ENCODE measurements around the gene TBCK. TPM values are rescaled to one million over a fixed set of nuclear protein-coding genes. Genes with fewer than 3 reads are reported as not detected.

TBCK gene
- polyA plus RNA-seq, 1 of the 3 experiments (the other 2 are of a cell fraction): 14.6 TPM

DNA sequence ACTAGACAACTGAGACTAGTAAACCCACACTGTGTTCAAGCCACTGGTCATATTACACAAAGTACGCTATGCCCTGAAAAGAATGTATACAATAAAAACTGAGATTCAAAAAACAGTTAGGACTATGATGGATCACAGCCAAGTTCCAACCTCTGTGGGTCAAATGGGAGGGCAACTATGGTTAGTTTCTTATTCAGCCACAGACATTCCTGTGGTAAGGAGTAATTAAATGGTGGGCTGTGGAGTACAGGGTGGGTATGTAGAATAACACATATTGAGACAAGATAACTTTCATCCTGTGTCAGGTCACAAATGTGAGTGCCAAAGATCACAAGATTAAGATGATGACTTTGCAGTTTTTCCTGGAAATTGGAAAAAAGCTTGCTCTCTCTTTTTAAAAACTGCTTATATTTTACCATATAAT, 253.5 kb downstream of the TBCK start (continued):
- TF ChIP-seq, protein P1, sequence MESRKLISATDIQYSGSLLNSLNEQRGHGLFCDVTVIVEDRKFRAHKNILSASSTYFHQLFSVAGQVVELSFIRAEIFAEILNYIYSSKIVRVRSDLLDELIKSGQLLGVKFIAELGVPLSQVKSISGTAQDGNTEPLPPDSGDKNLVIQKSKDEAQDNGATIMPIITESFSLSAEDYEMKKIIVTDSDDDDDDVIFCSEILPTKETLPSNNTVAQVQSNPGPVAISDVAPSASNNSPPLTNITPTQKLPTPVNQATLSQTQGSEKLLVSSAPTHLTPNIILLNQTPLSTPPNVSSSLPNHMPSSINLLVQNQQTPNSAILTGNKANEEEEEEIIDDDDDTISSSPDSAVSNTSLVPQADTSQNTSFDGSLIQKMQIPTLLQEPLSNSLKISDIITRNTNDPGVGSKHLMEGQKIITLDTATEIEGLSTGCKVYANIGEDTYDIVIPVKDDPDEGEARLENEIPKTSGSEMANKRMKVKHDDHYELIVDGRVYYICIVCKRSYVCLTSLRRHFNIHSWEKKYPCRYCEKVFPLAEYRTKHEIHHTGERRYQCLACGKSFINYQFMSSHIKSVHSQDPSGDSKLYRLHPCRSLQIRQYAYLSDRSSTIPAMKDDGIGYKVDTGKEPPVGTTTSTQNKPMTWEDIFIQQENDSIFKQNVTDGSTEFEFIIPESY (IDR thresholded peaks at IDR 0.05; ENCODE audit: borderline replicate concordance, low read depth): peak; percentile 72; the same call in 1 of the 2 replicates
- TF ChIP-seq EP300 (IDR thresholded peaks at IDR 0.05; ENCODE audit: borderline replicate concordance in 1 of 2, low read depth in 1 of 2, low read length in 1 of 2): peak in 1 of 2 experiments; percentile 51; a peak in 1 of 4 replicates
- no peak for TF ChIP-seq USF1 (IDR thresholded peaks at IDR 0.05; ENCODE audit: borderline replicate concordance, low read depth)
- TF ChIP-seq TCF12 (IDR thresholded peaks at IDR 0.05): peak; percentile 85

- no peak for DNase-seq
- H3K4me2 ChIP-seq: no peak overlapping the region
- CTCF ChIA-PET: interaction anchor here (0.9 kb wide), 1 partner anchor 23 kb away, joined by 3 read pairs; no protein-coding TSS in a partner anchor
- H2AFZ ChIP-seq (ENCODE audit: low read depth): no peak overlapping the region
- no peaks in the 10 kb centered on the region for H3K27me3 ChIP-seq (ENCODE audit: insufficient read depth)
- peaks cover 17% of the 10 kb centered on the region for H3F3A ChIP-seq (replicated peaks; ENCODE audit: insufficient read depth)
- H3K9me3 ChIP-seq: no peaks in the 10 kb centered on the region
- no peak for TF ChIP-seq EZH2phosphoT487 (IDR thresholded peaks at IDR 0.05; ENCODE audit: borderline replicate concordance, low read depth)
- TF ChIP-seq, protein P2, sequence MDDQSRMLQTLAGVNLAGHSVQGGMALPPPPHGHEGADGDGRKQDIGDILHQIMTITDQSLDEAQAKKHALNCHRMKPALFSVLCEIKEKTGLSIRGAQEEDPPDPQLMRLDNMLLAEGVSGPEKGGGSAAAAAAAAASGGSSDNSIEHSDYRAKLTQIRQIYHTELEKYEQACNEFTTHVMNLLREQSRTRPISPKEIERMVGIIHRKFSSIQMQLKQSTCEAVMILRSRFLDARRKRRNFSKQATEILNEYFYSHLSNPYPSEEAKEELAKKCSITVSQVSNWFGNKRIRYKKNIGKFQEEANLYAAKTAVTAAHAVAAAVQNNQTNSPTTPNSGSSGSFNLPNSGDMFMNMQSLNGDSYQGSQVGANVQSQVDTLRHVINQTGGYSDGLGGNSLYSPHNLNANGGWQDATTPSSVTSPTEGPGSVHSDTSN (IDR thresholded peaks at IDR 0.05): 0 out of 2 replicates have a peak, but pooled peaks have one; percentile 10
- TF ChIP-seq EP300 (IDR thresholded peaks at IDR 0.05; ENCODE audit: borderline replicate concordance in 1 of 2, low read depth in 1 of 2, low read length in 1 of 2): no peak
- TF ChIP-seq NFIC (IDR thresholded peaks at IDR 0.05; ENCODE audit: borderline replicate concordance): peak; percentile 62
- H3K27ac ChIP-seq (ENCODE audit: low read depth in 2 of 2, low read length in 1 of 2): no peak overlapping the region
- no peaks in the 10 kb centered on the region for H3K9me2 ChIP-seq
- no peaks in the 10 kb centered on the region for H3K36me3 ChIP-seq (replicated peaks in 1 of 2; ENCODE audit: control insufficient read depth in 1 of 2, insufficient read depth in 2 of 2, low read length in 1 of 2)
- no peaks in the 10 kb centered on the region for H3K79me2 ChIP-seq (ENCODE audit: insufficient read depth)
- no peak overlapping the region for H3K9ac ChIP-seq
- POLR2A ChIA-PET: no interaction called here
- H3K4me3 ChIP-seq (ENCODE audit: low read depth in 2 of 2, low read length in 1 of 2): no peak overlapping the region
- H4K20me1 ChIP-seq (ENCODE audit: insufficient read depth): 0 out of 2 replicates have a peak, but pooled peaks cover 4% of the 10 kb centered on the region
- H3K4me1 ChIP-seq (ENCODE audit: control insufficient read depth in 1 of 2, insufficient read depth in 2 of 2, low read depth in 1 of 2, low read length in 1 of 2): peaks cover 0 to 13% of the 10 kb centered on the region in 2 experiments; a peak in 2 of 4 replicates
Observed at GRCh38 chr4:106058921-106059320, 257.1 kb downstream of the TBCK start.

DNA sequence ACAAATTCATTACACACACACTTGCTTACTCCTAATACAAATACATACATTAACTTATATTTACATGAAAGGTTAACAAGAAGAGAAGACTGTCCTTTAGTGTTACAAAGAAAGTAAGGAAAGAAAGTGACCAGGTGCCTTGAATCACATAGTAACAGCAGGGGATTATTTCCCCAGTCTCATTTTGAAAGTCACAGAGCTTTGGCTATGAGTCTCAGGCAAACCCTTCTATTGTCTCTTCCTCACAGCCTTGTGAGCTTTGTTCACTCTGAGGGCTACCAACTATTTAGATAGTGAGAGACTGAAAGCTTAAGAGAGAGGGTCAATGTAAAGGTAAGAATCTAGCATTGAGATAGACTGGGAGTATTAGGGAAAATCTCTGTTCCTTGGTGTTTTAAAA, 259.1 kb downstream of the TBCK start:
- Histone ChIP-seq H3F3A (replicated peaks; ENCODE audit: insufficient read depth) (no peaks in the 10 kb centered on the region), H3K27me3 (ENCODE audit: insufficient read depth) (no peaks in the 10 kb centered on the region), H3K9me2 (no peaks in the 10 kb centered on the region), H4K20me1 (ENCODE audit: insufficient read depth) (no peaks in the 10 kb centered on the region), H3K36me3 (replicated peaks in 1 of 2; ENCODE audit: control insufficient read depth in 1 of 2, insufficient read depth in 2 of 2, low read length in 1 of 2) (no peaks in the 10 kb centered on the region), H3K9me3 (no peaks in the 10 kb centered on the region), H2AFZ (ENCODE audit: low read depth) (no peak overlapping the region), H3K27ac (ENCODE audit: low read depth in 2 of 2, low read length in 1 of 2) (no peak overlapping the region), H3K9ac (no peak overlapping the region), H3K4me3 (ENCODE audit: low read depth in 2 of 2, low read length in 1 of 2) (no peak overlapping the region), H3K4me2 (no peak overlapping the region), H3K79me2 (ENCODE audit: insufficient read depth) (no peaks in the 10 kb centered on the region), H3K4me1 (ENCODE audit: control insufficient read depth in 1 of 2, insufficient read depth in 2 of 2, low read depth in 1 of 2, low read length in 1 of 2) (no peaks in the 10 kb centered on the region; a peak in 1 of 4 replicates)
- ChIA-PET CTCF (interaction anchor here (1.0 kb wide), 1 partner anchor 19 kb away, joined by 4 read pairs; no protein-coding TSS in a partner anchor), POLR2A (no interaction called here)
- TF ChIP-seq NRF1 (IDR thresholded peaks at IDR 0.05; ENCODE audit: low read depth, low read length) (no peak), RCOR1 (IDR thresholded peaks at IDR 0.05; ENCODE audit: low read length) (no peak), TEAD4 (IDR thresholded peaks at IDR 0.05; ENCODE audit: borderline replicate concordance, insufficient read depth) (no peak), JUND (IDR thresholded peaks at IDR 0.05) (no peak), EZH2phosphoT487 (IDR thresholded peaks at IDR 0.05; ENCODE audit: borderline replicate concordance, low read depth) (no peak)
- TF ChIP-seq, protein P3, sequence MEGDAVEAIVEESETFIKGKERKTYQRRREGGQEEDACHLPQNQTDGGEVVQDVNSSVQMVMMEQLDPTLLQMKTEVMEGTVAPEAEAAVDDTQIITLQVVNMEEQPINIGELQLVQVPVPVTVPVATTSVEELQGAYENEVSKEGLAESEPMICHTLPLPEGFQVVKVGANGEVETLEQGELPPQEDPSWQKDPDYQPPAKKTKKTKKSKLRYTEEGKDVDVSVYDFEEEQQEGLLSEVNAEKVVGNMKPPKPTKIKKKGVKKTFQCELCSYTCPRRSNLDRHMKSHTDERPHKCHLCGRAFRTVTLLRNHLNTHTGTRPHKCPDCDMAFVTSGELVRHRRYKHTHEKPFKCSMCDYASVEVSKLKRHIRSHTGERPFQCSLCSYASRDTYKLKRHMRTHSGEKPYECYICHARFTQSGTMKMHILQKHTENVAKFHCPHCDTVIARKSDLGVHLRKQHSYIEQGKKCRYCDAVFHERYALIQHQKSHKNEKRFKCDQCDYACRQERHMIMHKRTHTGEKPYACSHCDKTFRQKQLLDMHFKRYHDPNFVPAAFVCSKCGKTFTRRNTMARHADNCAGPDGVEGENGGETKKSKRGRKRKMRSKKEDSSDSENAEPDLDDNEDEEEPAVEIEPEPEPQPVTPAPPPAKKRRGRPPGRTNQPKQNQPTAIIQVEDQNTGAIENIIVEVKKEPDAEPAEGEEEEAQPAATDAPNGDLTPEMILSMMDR (IDR thresholded peaks at IDR 0.05): no peak
- no peak for DNase-seq

Measured in SK-N-SH (cell line).